A549 (cell line): Measurements from ENCODE around the gene CCNO.

Experiments used
- CHD4 ChIP-seq: fragments of 200-600 bp; sonication (generic); IDR thresholded peaks from 2 replicates; pipeline ENCODE4 v1.6.1; 2016; ENCODE audit warnings: antibody characterized with exemption, mild to moderate bottlenecking, borderline replicate concordance
- MYC ChIP-seq: IDR thresholded peaks from 2 replicates; pipeline ENCODE4 v1.6.1; 2012; ENCODE audit warnings: mild to moderate bottlenecking, inconsistent platforms, low read length, improper control_type of control experiment, borderline replicate concordance
- NR3C1 ChIP-seq: fragments of >200 bp; sonication (Bioruptor Twin); formaldehyde crosslinking; IDR thresholded peaks from 3 replicates; pipeline ENCODE4 v1.6.1; 2017
- POLR2A ChIP-seq: IDR thresholded peaks from 2 replicates; pipeline ENCODE4 v1.6.1; 2012; ENCODE audit warnings: mild to moderate bottlenecking, low read length
- RARB ChIP-seq: fragments of 250-450 bp; sonication (Bioruptor Pico); IDR thresholded peaks from 2 replicates; pipeline ENCODE4 v1.8.0; 2021; ENCODE audit warnings: mild to moderate bottlenecking, moderate library complexity
- RFX5 ChIP-seq: fragments of 450-650 bp; IDR thresholded peaks from 2 replicates; pipeline ENCODE4 v1.7.1; 2014; ENCODE audit warnings: antibody characterized with exemption, mild to moderate bottlenecking, moderate library complexity
- TF ChIP-seq, protein P1 (sequence below): fragments of >200 bp; sonication (Bioruptor Twin); formaldehyde crosslinking; IDR thresholded peaks from 3 replicates; pipeline ENCODE4 v1.5.1; 2016
- TF ChIP-seq, protein P2 (sequence below): IDR thresholded peaks from 2 replicates; pipeline ENCODE4 v1.6.1; 2012

DNA sequence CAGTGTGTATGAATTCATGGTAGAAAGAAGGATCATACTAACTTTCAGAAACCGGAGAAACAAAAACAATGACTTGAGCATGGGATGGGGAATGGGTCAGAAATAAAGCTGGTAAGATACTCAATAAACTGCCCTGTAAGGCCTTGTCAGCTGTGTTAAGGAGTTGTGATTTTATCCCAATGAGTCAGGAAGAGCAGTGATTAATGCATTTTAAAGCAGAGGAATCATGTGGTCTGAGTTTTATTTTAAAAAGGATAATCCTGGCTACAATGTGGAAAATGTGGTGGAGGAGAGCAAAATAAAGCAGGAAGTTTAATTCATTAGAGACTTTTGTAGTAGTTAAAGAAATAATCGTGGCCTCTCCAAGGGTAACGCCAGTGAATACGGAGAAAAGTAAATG, 45.4 kb upstream of the CCNO start:
- TF ChIP-seq, protein P1, sequence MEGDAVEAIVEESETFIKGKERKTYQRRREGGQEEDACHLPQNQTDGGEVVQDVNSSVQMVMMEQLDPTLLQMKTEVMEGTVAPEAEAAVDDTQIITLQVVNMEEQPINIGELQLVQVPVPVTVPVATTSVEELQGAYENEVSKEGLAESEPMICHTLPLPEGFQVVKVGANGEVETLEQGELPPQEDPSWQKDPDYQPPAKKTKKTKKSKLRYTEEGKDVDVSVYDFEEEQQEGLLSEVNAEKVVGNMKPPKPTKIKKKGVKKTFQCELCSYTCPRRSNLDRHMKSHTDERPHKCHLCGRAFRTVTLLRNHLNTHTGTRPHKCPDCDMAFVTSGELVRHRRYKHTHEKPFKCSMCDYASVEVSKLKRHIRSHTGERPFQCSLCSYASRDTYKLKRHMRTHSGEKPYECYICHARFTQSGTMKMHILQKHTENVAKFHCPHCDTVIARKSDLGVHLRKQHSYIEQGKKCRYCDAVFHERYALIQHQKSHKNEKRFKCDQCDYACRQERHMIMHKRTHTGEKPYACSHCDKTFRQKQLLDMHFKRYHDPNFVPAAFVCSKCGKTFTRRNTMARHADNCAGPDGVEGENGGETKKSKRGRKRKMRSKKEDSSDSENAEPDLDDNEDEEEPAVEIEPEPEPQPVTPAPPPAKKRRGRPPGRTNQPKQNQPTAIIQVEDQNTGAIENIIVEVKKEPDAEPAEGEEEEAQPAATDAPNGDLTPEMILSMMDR, result no peak
- TF ChIP-seq CHD4 (no peak), RFX5 (no peak), POLR2A (no peak), MYC (no peak), NR3C1 (no peak), RARB (CRISPR knock-in tag) (no peak)
- TF ChIP-seq, protein P2, sequence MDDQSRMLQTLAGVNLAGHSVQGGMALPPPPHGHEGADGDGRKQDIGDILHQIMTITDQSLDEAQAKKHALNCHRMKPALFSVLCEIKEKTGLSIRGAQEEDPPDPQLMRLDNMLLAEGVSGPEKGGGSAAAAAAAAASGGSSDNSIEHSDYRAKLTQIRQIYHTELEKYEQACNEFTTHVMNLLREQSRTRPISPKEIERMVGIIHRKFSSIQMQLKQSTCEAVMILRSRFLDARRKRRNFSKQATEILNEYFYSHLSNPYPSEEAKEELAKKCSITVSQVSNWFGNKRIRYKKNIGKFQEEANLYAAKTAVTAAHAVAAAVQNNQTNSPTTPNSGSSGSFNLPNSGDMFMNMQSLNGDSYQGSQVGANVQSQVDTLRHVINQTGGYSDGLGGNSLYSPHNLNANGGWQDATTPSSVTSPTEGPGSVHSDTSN, result no peak
